Stimulated activated CD4-positive, alpha-beta T cell treated with anti-CD3 and anti-CD28 coated beads, Interleukin-4, amount 100 ng/mL, for 24 hours (primary cell): ENCODE results near the gene CMTM3.
"Not testable (repeated sequence)": the region's sequence is repeated elsewhere in the genome, so short reads cannot be mapped to it uniquely, and the experiment has no call there.

ENCODE experiments used
- DNase-seq: peaks from one replicate; pipeline ENCODE4 v3.0.0-alpha.2; 2020

CMTM3 gene

GRCh38 chr16:66585481-66586239 lies 18.8 kb upstream of the CMTM3 start:
- DNase-seq: no peak

GRCh38 chr16:66587881-66588600 lies 16.5 kb upstream of the CMTM3 start:
- no peak for DNase-seq

- DNase-seq: peak; percentile 57
Measured at GRCh38 chr16:66588981-66589713, 15.4 kb upstream of the CMTM3 start.

- peak; percentile 21 for DNase-seq
Measured at GRCh38 chr16:66590322-66590721, 14.2 kb upstream of the CMTM3 start.

DNA sequence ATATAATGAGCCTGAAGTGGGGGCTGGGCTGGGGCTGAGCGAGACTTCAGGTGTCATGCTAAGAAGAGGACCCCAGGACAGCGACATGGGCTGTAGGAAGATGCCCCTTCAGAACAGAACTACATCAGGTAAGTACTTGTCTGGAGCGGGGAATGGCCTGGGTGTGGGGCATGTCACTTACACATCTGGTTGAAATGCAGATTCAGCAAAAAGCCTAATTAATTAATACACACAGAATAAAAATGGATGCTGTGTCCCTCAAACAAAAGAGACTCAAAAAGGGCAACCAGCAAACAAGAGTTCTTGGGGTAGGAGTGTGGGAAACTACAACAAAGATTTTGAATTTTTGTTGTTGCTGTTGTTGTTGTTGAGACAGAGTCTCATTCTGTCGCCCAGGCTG lies 13.5 kb upstream of the CMTM3 start:
- DNase-seq: no peak

- no peak for DNase-seq
Measured at GRCh38 chr16:66592241-66592640, 12.3 kb upstream of the CMTM3 start.

GRCh38 chr16:66592814-66593213 lies 11.7 kb upstream of the CMTM3 start:
- DNase-seq: no peak

- no peak for DNase-seq
Measured at GRCh38 chr16:66594739-66595138, 9.8 kb upstream of the CMTM3 start.

DNA sequence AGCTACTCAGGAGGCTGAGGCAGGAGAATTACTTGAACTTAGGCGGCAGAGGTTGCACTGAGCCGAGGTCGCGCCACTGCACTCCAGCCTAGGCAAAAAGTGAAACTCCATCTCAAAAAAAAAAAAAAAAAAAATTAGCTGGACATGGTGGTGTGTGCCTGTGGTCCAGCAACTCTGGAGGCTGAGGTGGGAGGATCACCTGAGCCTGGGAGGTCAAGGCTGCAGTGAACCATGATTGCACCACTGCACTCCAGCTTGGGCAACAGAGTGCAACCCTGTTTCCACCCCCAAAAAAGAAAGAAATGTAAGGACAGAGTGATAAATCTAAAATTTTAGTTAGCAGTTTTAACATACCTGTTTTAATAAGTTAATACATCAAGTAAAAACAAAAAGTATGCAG lies 7.9 kb upstream of the CMTM3 start:
- not testable (repeated sequence) for DNase-seq

DNA sequence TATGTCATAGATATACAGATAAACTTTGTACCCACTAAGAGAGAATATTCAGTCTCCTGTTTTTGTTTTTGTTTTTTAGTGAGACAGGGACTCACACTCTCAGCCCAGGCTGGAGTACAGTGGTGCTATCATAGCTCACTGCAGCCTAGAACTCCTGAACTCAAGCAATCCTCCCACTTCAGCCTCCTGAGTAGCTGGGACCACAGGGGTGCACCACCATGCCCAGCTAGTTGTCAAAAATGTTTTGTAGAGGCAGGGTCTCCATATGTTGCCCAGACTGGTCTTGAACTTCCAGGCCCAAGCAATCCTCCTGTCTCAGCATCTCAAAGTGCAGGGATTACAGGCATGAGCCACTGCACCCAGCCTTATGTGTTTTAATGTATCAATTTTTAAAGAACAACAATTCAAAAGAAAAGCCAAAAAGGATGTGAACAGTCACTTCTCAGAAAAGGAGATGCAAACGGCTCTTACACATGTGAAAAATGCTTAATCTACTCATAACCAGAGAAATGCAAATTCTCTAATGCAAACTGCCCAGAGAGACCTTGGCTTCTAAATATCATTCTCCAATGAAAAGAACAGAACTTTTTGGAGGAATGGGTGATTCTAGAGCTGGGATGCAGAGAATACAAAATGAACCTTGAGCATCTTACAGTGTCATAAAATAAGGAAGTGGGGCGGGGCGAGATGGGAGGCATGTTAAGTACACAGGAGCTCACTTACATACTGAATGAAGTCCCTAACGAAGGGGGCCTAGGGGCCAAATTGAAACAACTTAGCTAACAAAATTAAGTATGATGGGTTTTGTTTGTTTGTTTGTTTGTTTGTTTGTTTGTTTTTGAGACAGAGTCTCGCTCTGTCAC lies 7.3 kb upstream of the CMTM3 start:
- no peak for DNase-seq

DNA sequence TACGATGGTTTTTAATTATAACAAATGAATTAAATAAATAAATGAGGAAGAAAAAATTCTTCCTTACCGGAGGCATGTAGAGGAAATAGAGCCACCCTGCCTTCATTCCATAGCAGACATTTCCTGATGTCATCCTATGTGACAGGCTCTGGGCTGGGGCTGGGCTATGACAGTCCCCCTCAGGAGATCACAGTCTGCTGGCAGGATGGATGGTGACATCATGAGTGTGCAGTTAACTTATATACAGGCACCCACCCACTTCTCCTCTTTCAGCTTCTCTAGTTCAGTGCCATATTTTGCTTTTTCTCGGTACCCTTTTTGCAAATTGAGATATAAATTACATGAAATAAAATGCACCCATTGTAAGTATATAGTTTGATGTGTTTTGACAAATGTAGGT lies 6.4 kb upstream of the CMTM3 start:
- DNase-seq: no peak

- no peak for DNase-seq
Measured at GRCh38 chr16:66599726-66600125, 4.8 kb upstream of the CMTM3 start.

- DNase-seq: no peak
Measured at GRCh38 chr16:66600477-66600876, 4.0 kb upstream of the CMTM3 start.

- no peak for DNase-seq
Measured at GRCh38 chr16:66601471-66601870, 3.0 kb upstream of the CMTM3 start.

- DNase-seq: peak; percentile 65
Measured at GRCh38 chr16:66603537-66604375, 748 bp upstream of the CMTM3 start.

DNA sequence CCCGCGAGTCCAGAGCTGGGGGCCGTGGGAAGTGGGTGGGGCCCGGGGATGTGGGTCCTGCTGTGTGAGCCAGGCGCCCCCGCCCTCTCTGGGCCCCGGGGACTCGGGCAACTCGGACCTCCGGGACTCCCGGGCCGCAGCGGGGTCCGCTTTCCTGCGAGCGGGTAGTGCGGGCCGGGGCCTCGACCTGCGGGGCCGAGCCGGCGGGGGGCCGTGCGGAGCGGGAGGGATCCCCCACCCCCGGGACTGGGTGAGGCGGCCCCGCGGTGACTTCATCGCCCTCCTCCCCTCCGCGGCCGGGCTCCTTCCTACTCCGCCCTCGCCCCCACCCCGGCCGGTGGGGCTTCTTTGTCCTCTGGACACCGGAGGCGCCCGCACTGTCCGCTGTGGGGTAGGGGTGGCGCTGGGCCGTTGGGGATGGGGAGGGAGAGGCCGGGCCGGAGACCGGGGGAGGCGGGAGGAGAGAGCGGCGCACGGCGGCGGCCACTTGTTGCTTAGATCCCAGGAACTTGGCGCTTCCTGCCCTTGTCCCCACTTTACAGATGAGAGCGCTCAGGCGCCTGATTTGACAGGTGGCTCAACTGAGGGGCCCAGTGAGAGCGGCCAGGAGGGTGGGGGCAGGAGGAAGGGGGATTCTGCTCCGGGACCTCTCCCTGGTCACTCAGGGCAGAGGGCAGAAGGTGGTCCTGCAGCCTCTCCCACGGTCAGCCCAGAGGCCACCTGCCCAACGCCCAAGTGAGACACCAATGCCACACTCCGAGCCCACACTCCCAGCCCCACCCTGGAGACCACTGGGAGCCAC lies 874 bp downstream of the CMTM3 start:
- DNase-seq: peak; percentile 38

- no peak for DNase-seq
Measured at GRCh38 chr16:66605979-66606751, 1.7 kb downstream of the CMTM3 start.

DNA sequence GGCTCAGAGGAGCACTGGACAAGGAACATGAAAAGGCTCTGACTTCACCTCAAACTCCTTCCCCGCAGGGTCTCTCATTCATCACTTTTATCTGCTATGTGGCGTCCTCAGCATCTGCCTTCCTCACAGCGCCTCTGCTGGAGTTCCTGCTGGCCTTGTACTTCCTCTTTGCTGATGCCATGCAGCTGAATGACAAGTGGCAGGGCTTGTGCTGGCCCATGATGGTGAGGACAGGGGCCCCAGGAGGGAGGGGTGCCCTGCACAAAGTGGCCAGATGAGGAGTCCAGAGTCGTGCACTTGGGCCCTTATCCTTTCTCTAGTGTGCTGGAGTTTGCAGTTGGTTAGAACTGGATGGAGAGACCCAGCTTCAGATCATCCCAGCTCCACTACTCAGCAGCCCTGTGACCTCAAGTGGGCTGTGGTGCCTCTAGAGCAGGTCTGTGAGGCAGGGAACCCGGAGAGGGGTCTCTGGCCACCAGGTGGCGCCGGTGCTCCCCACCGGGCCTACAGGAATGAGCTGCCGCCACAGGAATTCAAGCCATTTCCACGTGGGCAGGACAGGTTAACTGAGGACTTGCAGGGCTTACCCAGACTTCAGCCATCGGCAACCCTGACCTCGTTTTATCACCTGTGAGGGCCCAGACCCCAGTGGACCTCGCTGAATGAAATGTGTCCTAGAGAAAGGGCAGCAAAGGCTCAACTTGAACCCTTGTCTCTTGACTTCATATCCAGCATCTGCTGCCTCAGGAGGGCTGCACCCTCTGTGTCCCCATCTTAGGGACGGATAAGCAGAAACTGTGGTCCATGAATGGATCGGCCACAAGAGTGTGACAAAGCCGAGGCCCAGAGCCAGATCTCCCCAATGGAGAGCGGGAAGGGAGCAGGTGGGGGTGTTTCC lies 4.0 kb downstream of the CMTM3 start:
- DNase-seq: peak; percentile 87

GRCh38 chr16:66609139-66609510 lies 4.6 kb downstream of the CMTM3 start:
- no peak for DNase-seq
